Activated CD4-positive, CD25-positive, alpha-beta regulatory T cell treated with anti-CD3 and anti-CD28 coated beads, Interleukin-2, amount 50 U/mL, for 72 hours (primary cell): ENCODE data around the gene EPGN.

Experiments
- DNase-seq: peaks from one replicate; pipeline ENCODE4 v3.0.0; 2021

Gene EPGN

GRCh38 chr4:74344031-74344430 lies 35.8 kb downstream of the EPGN start:
- no peak for DNase-seq

GRCh38 chr4:74353858-74354257 lies 45.6 kb downstream of the EPGN start:
- no peak for DNase-seq

- DNase-seq, result no peak
Observed at GRCh38 chr4:74357965-74358364, 49.7 kb downstream of the EPGN start.

- DNase-seq, result no peak
Observed at GRCh38 chr4:74361671-74362070, 53.4 kb downstream of the EPGN start.

GRCh38 chr4:74362347-74362746 lies 54.1 kb downstream of the EPGN start:
- no peak for DNase-seq

- no peak for DNase-seq
Observed at GRCh38 chr4:74364256-74364651, 56.0 kb downstream of the EPGN start.

- DNase-seq, result no peak
Observed at GRCh38 chr4:74364652-74365491, 56.6 kb downstream of the EPGN start, which contains the start of gene EREG. EREG (plus strand) TSS chr4:74365145; CDS start chr4:74365309, 164 bp downstream.

GRCh38 chr4:74365761-74366160 lies 57.5 kb downstream of the EPGN start:
- DNase-seq, result no peak
